ENCODE measurements around the gene SDSL. TPM values are rescaled to one million over a fixed set of nuclear protein-coding genes. Genes with fewer than 3 reads are reported as not detected.

Gene SDSL
- polyA plus RNA-seq, 3 donors: 4.6 to 10.0 (median 6.5) TPM

- no peak overlapping the region for H3K4me2 ChIP-seq (replicated peaks; ENCODE audit: extremely low read depth, low read length, poor library complexity, severe bottlenecking)
- no peaks in the 10 kb centered on the region for H3K4me1 ChIP-seq (ENCODE audit: control insufficient read depth in 1 of 2, insufficient read depth in 2 of 2, low read length in 2 of 2)
- Mint-ChIP-seq H3K9me3 (no peaks in the 10 kb centered on the region), H3K36me3 (peaks cover 45 to 75% of the 10 kb centered on the region in 2 donors), H3K4me3 (no peak overlapping the region), H3K4me1 (no peaks in the 10 kb centered on the region), H3K27ac (no peak overlapping the region), H3K27me3 (ENCODE audit: low read depth in 3 of 3) (no peaks in the 10 kb centered on the region)
- H3K27me3 ChIP-seq (ENCODE audit: control insufficient read depth in 2 of 2, insufficient read depth in 2 of 2, low read length in 2 of 2): no peaks in the 10 kb centered on the region
- no peaks in the 10 kb centered on the region for H4K20me1 ChIP-seq (ENCODE audit: insufficient read depth, low read length)
- intact Hi-C loops (cut with micrococcal nuclease): no loop called here
- 55% methylated on average over 2 of the region's 3 CpGs for WGBS (ENCODE audit: insufficient coverage)
- no peak for TF ChIP-seq CTCF (IDR thresholded peaks at IDR 0.05)
- no peak for DNase-seq
- no peaks in the 10 kb centered on the region for H3K79me2 ChIP-seq (ENCODE audit: insufficient read depth, low read length)
- no peak overlapping the region for H3K9ac ChIP-seq (ENCODE audit: insufficient read depth, low read length, poor library complexity, severe bottlenecking)
- no peak overlapping the region for H3K4me3 ChIP-seq (replicated peaks in 1 of 3; ENCODE audit: low read depth in 2 of 3, low read length in 3 of 3)
- H3K27ac ChIP-seq (ENCODE audit: low read depth in 1 of 2, low read length in 2 of 2): no peak overlapping the region
- peaks cover 45 to 82% of the 10 kb centered on the region in 2 donors for H3K36me3 ChIP-seq (replicated peaks in 1 of 2; ENCODE audit: control insufficient read depth in 1 of 2, insufficient read depth in 2 of 2, low read length in 2 of 2)
- no peak overlapping the region for H2AFZ ChIP-seq (ENCODE audit: insufficient read depth, low read depth, low read length, poor library complexity, severe bottlenecking)
- H3K9me3 ChIP-seq (replicated peaks in 1 of 2; ENCODE audit: control insufficient read depth in 1 of 2, insufficient read depth in 1 of 2, low read length in 2 of 2): no peaks in the 10 kb centered on the region
Measured at GRCh38 chr12:113378291-113378690, 43.9 kb upstream of the SDSL start.

- no peaks in the 10 kb centered on the region for H3K9me3 Mint-ChIP-seq
- Histone ChIP-seq H3K36me3 (replicated peaks in 1 of 2; ENCODE audit: control insufficient read depth in 1 of 2, insufficient read depth in 2 of 2, low read length in 2 of 2) (peaks cover 50 to 77% of the 10 kb centered on the region in 2 donors), H4K20me1 (ENCODE audit: insufficient read depth, low read length) (no peaks in the 10 kb centered on the region), H3K27ac (ENCODE audit: low read depth in 1 of 2, low read length in 2 of 2) (no peak overlapping the region), H3K4me3 (replicated peaks in 1 of 3; ENCODE audit: low read depth in 2 of 3, low read length in 3 of 3) (no peak overlapping the region), H3K4me1 (ENCODE audit: control insufficient read depth in 1 of 2, insufficient read depth in 2 of 2, low read length in 2 of 2) (no peaks in the 10 kb centered on the region), H3K79me2 (ENCODE audit: insufficient read depth, low read length) (no peaks in the 10 kb centered on the region), H2AFZ (ENCODE audit: insufficient read depth, low read depth, low read length, poor library complexity, severe bottlenecking) (no peak overlapping the region), H3K27me3 (ENCODE audit: control insufficient read depth in 2 of 2, insufficient read depth in 2 of 2, low read length in 2 of 2) (no peaks in the 10 kb centered on the region), H3K9ac (ENCODE audit: insufficient read depth, low read length, poor library complexity, severe bottlenecking) (no peak overlapping the region), H3K4me2 (replicated peaks; ENCODE audit: extremely low read depth, low read length, poor library complexity, severe bottlenecking) (no peak overlapping the region), H3K9me3 (replicated peaks in 1 of 2; ENCODE audit: control insufficient read depth in 1 of 2, insufficient read depth in 1 of 2, low read length in 2 of 2) (no peaks in the 10 kb centered on the region)
- no peak overlapping the region for H3K4me3 Mint-ChIP-seq
- no peak for DNase-seq
- peak overlapping the region in 1 of 7 donors; percentile 32 for H3K27ac Mint-ChIP-seq
- WGBS (ENCODE audit: insufficient coverage): 100% methylated on average over 3 of the region's 11 CpGs
- peaks cover 0 to 2% (median 0%) of the 10 kb centered on the region in 3 donors for H3K27me3 Mint-ChIP-seq (ENCODE audit: low read depth in 3 of 3)
- intact Hi-C loops (cut with micrococcal nuclease): no loop called here
- peaks cover 42 to 74% of the 10 kb centered on the region in 2 donors for H3K36me3 Mint-ChIP-seq
- TF ChIP-seq CTCF (IDR thresholded peaks at IDR 0.05): no peak
- no peaks in the 10 kb centered on the region for H3K4me1 Mint-ChIP-seq
Measured at GRCh38 chr12:113381220-113381619, 41.0 kb upstream of the SDSL start.

Measured in CD14-positive monocyte (primary cell).